CD8-positive, alpha-beta memory T cell (primary cell): ENCODE results near the gene CALY. TPM values are rescaled to one million over a fixed set of nuclear protein-coding genes. Genes with fewer than 3 reads are reported as not detected.

Experiments used
- CTCF ChIA-PET: fragments of 350-600 bp; sonication (Branson Sonifier 250); formaldehyde crosslinking; loops from one replicate; lab custom pipeline; 2021; ENCODE audit warnings: antibody characterized with exemption; lab: Charles Lee
- POLR2A ChIA-PET: fragments of 350-600 bp; sonication (Branson Sonifier 250); formaldehyde crosslinking; loops from one replicate; lab custom pipeline; 2021; ENCODE audit warnings: antibody characterized with exemption; lab: Charles Lee
- DNase-seq, 5 donors: peaks; one replicate each; pipeline versions ENCODE4 v3.0.0 to v3.0.0-alpha.2; 2020 to 2022; ENCODE audit warnings: mixed read lengths in 1 of 5
- H3K27ac ChIP-seq: one replicate; pipeline ENCODE4 v1.7.0; 2013; ENCODE audit warnings: low read depth, mild to moderate bottlenecking, low read length, moderate library complexity
- H3K27me3 ChIP-seq: 2 replicates; pipeline ENCODE4 v1.7.0; 2013; ENCODE audit warnings: low read length, mild to moderate bottlenecking; ENCODE audit not compliant: insufficient read depth, poor library complexity, severe bottlenecking
- H3K36me3 ChIP-seq: 2 replicates; pipeline ENCODE4 v1.7.0; 2013; ENCODE audit warnings: mild to moderate bottlenecking, low read length, moderate library complexity; ENCODE audit not compliant: insufficient read depth
- H3K4me1 ChIP-seq: 2 replicates; pipeline ENCODE4 v1.7.0; 2013; ENCODE audit warnings: mild to moderate bottlenecking, low read length, moderate library complexity; ENCODE audit not compliant: insufficient read depth
- H3K4me3 ChIP-seq: 2 replicates; pipeline ENCODE4 v1.7.0; 2013; ENCODE audit warnings: mild to moderate bottlenecking, low read length
- H3K9me3 ChIP-seq: 2 replicates; pipeline ENCODE4 v1.7.0; 2013; ENCODE audit warnings: mild to moderate bottlenecking, low read length
- H3K27ac Mint-ChIP-seq, 8 donors: one replicate each; pipeline ENCODE4 v1.8.0; 2020 to 2021; ENCODE audit warnings: mixed read lengths in 8 of 8, mild to moderate bottlenecking in 6 of 8, inconsistent platforms in 3 of 8, moderate library complexity in 3 of 8
- H3K27me3 Mint-ChIP-seq, 2 donors: one replicate each; pipeline ENCODE4 v1.8.0; 2020 to 2021; ENCODE audit warnings: mixed read lengths in 2 of 2, mild to moderate bottlenecking in 1 of 2, moderate library complexity in 1 of 2
- H3K36me3 Mint-ChIP-seq, 3 donors: one replicate each; pipeline ENCODE4 v1.8.0; 2020 to 2021; ENCODE audit warnings: mixed read lengths in 3 of 3, inconsistent platforms in 1 of 3, mild to moderate bottlenecking in 1 of 3
- H3K4me1 Mint-ChIP-seq, 3 donors: one replicate each; pipeline ENCODE4 v1.8.0; 2020 to 2021; ENCODE audit warnings: mixed read lengths in 3 of 3, inconsistent platforms in 1 of 3, mild to moderate bottlenecking in 1 of 3
- H3K4me3 Mint-ChIP-seq, 7 donors: one replicate each; pipeline ENCODE4 v1.8.0; 2020 to 2021; ENCODE audit warnings: mixed read lengths in 7 of 7, mild to moderate bottlenecking in 6 of 7, moderate library complexity in 4 of 7, inconsistent platforms in 2 of 7
- H3K9me3 Mint-ChIP-seq, 5 donors: one replicate each; pipeline ENCODE4 v1.8.0; 2020 to 2022; ENCODE audit warnings: mixed read lengths in 5 of 5, mild to moderate bottlenecking in 3 of 5, moderate library complexity in 2 of 5, inconsistent platforms in 1 of 5
- polyA plus RNA-seq: library from polyadenylated mRNA; unstranded; fragments of 300-500 nt; fragmentation: Illumina TruSeq; gene quantifications from one replicate; pipeline ENCODE4 v1.2.3, GENCODE V29; 2021
- total RNA-seq, 2 experiments: library from RNA; stranded (reverse); gene quantifications; one replicate each; pipeline ENCODE4 v1.2.3, GENCODE V29; 2021

CALY gene
- total and polyA plus RNA-seq, 3 experiments from 2014 or later: 0.83 to 1.3 (median 0.92) TPM

DNA sequence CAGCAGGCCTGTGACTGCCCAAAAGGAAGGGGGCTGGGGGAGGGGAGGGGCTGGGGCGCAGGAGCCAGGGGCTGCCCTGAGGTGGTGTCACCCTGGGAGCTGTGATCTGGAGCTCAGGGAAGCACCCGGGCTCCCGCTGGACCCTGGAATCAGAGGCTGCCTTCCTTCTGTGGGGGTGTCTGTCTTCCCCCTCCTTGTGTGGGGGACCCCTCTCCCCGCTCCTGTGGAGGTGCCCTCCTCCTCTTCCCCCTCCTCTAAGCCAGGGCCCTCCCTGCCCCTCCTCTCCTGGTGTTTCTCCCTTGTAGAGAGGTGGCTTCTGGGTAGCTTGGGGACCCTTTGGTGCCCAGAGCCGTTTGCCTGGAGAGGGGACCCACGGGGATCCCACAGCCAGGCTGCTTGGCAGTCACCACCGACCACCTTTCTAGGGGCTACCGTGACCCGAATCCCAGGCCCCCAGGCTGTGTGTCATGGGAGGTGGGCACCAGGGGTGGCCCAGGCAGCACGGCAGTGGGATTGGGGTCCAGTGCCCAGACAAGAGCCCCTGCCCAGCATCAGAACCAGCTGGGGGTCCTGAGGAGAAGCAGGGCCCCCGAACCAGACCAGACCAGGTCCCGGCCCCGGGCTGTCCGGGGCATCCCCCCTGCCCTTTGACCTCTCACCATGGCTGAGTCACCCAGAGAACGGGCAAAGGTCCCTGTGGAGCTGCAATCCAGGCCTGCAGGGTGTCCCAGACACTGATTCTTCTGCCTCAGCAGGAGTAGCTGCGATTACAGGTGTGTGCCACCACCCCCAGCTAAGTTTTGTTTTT is 11.2 kb upstream of the CALY start:
- Mint-ChIP-seq H3K9me3 (no peaks in the 10 kb centered on the region), H3K4me3 (no peak overlapping the region), H3K27ac (peak overlapping the region in 1 of 8 donors; percentile 68), H3K27me3 (peaks cover 19 to 32% of the 10 kb centered on the region in 2 donors), H3K36me3 (no peaks in the 10 kb centered on the region), H3K4me1 (no peaks in the 10 kb centered on the region)
- Histone ChIP-seq H3K27me3 (peaks cover 6% of the 10 kb centered on the region), H3K4me1 (no peaks in the 10 kb centered on the region), H3K4me3 (no peak overlapping the region), H3K9me3 (no peaks in the 10 kb centered on the region), H3K27ac (no peak overlapping the region), H3K36me3 (no peaks in the 10 kb centered on the region)
- ChIA-PET CTCF (no interaction called here), POLR2A (no interaction called here)
- DNase-seq: no peak

DNA sequence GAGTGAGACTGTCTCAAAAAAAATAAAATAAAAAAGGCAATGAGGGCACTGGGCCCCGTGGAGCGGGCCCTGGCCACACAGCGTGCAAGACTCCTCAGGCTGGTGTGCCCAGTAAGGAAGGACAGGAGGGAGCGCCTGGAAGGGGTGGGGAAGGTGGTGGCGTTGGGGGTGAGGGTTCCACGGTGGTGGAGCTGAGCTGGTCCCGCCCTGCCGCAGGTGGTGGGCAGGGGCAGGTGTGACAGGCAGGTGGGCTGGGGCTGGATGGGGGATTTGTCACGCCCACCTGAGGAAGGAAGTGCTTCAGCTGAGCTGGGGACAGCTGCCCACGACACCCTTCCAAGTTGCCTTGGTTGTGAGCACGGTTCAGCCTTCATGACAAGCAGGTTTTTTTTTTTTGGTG is 9.7 kb upstream of the CALY start:
- DNase-seq: no peak
- Histone ChIP-seq H3K4me1 (no peaks in the 10 kb centered on the region), H3K36me3 (no peaks in the 10 kb centered on the region), H3K4me3 (no peak overlapping the region), H3K9me3 (no peaks in the 10 kb centered on the region), H3K27me3 (peaks cover 6% of the 10 kb centered on the region), H3K27ac (no peak overlapping the region)
- Mint-ChIP-seq H3K4me1 (no peaks in the 10 kb centered on the region), H3K27me3 (peaks cover 20 to 39% of the 10 kb centered on the region in 2 donors), H3K4me3 (no peak overlapping the region), H3K9me3 (no peaks in the 10 kb centered on the region), H3K36me3 (peaks cover 0 to 1% (median 0%) of the 10 kb centered on the region in 3 donors), H3K27ac (no peak overlapping the region)
- POLR2A ChIA-PET: no interaction called here
- CTCF ChIA-PET: no interaction called here

DNA sequence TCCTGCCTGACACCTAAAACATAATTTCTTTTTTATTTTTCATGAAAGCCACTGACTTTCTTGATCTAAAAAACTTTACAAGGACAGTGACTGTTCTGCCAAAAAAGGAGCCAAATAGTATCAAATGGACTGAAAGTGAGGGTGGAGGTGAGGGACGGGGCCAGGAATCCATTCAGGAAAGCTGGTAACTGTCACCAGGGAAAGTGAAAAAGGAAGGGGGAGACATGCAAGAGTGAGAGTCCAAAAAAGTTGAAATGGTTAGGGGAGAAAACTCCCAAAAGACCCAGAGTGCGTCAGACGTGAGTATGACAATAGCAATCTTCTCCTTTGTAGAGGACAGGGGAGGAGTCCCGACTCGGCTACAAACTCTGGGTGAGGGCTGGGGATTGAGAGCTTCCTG is 7.5 kb upstream of the CALY start:
- Histone ChIP-seq H3K9me3 (no peaks in the 10 kb centered on the region), H3K27me3 (peaks cover 6% of the 10 kb centered on the region), H3K36me3 (no peaks in the 10 kb centered on the region), H3K4me1 (no peaks in the 10 kb centered on the region), H3K27ac (no peak overlapping the region), H3K4me3 (no peak overlapping the region)
- Mint-ChIP-seq H3K36me3 (peaks cover 0 to 1% (median 0%) of the 10 kb centered on the region in 3 donors), H3K4me3 (peak overlapping the region in 1 of 7 donors; percentile 27), H3K4me1 (no peaks in the 10 kb centered on the region), H3K27me3 (peaks cover 20 to 37% of the 10 kb centered on the region in 2 donors), H3K27ac (peak overlapping the region in 1 of 8 donors; percentile 45), H3K9me3 (no peaks in the 10 kb centered on the region)
- ChIA-PET CTCF (interaction anchor here (1.7 kb wide), 1 partner anchor 14 kb away, joined by 5 read pairs; no protein-coding TSS in a partner anchor), POLR2A (no interaction called here)
- no peak for DNase-seq

DNA sequence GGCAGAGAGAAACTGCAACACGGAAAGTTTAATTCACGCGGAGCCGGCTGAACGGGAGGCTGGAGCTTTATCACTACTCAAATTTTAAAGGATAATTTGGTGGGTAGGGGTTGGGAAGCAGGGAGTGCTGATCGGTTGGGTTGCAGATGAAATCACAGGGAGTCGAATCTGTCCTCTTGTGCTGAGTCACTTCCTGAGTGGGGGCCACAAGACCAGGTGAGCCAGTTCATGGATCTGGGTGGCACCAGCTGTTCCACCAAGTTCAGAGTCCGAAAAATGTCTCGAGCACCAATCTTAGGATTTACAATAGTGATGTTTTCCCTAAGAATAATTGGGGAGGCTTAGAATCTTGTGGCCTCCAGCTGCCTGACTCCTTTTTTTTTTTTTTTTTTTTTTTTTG is 6.9 kb upstream of the CALY start:
- POLR2A ChIA-PET: interaction anchor here (0.6 kb wide), 1 partner anchor 8 kb away, joined by 4 read pairs; no protein-coding TSS in a partner anchor
- Mint-ChIP-seq H3K27ac (no peak overlapping the region), H3K4me1 (no peaks in the 10 kb centered on the region), H3K4me3 (no peak overlapping the region), H3K9me3 (no peaks in the 10 kb centered on the region), H3K27me3 (peaks cover 18 to 33% of the 10 kb centered on the region in 2 donors), H3K36me3 (peaks cover 0 to 1% (median 0%) of the 10 kb centered on the region in 3 donors)
- Histone ChIP-seq H3K4me3 (no peak overlapping the region), H3K36me3 (no peaks in the 10 kb centered on the region), H3K9me3 (no peaks in the 10 kb centered on the region), H3K27me3 (peaks cover 6% of the 10 kb centered on the region), H3K27ac (no peak overlapping the region), H3K4me1 (no peaks in the 10 kb centered on the region)
- DNase-seq: no peak
- CTCF ChIA-PET: no interaction called here

DNA sequence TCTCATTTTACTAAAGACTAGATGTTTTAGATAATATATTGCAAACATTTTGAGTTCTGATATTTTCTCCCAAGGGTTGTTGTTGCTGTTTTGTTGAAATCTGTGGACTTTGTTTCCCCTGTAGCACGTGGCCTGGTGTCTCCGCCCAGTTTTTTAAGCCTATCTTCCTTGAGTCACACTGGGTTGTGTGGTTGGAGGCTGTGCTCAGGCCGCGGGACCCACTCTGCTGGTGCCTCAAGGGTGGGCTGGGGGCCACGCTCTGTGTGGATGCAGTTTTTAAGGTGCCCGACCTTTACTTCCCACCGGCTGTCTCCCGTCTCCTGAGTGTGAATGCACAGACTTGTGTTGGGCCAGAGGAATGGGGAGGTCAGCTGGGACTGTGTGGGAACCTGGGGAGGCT is 6.2 kb upstream of the CALY start:
- CTCF ChIA-PET: no interaction called here
- H3K4me1 Mint-ChIP-seq: no peaks in the 10 kb centered on the region
- H3K27me3 ChIP-seq: peaks cover 6% of the 10 kb centered on the region

DNA sequence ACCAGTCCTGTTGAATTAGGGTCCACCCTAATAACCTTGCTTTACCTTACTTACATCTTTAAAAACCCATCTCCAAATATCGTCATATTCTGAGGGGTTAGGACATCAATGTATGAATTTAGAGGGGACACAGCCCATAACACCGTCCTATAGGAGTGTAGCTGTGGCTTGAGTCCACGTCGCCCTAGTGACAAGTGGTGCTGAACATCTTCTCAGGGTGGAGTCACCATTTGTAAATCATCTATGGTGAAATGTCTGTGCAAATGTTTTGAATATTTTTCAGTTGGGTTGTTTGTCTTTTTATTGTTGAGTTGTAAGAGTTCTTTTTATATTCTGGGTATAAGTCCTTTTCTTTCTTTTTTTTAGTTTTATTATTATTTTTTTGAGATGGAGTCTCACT is 5.3 kb upstream of the CALY start:
- peaks cover 18 to 33% of the 10 kb centered on the region in 2 donors for H3K27me3 Mint-ChIP-seq
- CTCF ChIA-PET: no interaction called here
- no peaks in the 10 kb centered on the region for H3K4me1 Mint-ChIP-seq
- DNase-seq: no peak
- peak overlapping the region in 1 of 8 donors; percentile 56 for H3K27ac Mint-ChIP-seq
- no peaks in the 10 kb centered on the region for H3K9me3 ChIP-seq
- H3K27me3 ChIP-seq: peaks cover 6% of the 10 kb centered on the region
- H3K9me3 Mint-ChIP-seq: no peaks in the 10 kb centered on the region
- no peaks in the 10 kb centered on the region for H3K36me3 ChIP-seq
- POLR2A ChIA-PET: no interaction called here
- peak overlapping the region in 1 of 7 donors; percentile 24 for H3K4me3 Mint-ChIP-seq
- H3K36me3 Mint-ChIP-seq: peaks cover 0 to 1% (median 0%) of the 10 kb centered on the region in 3 donors
- no peak overlapping the region for H3K4me3 ChIP-seq
- no peak overlapping the region for H3K27ac ChIP-seq
- peaks cover 13% of the 10 kb centered on the region for H3K4me1 ChIP-seq

More for the DNA sequence above, 6.2 kb upstream of the CALY start:
- H3K4me3 ChIP-seq: no peak overlapping the region
- no peak overlapping the region for H3K27ac ChIP-seq
- peak in 1 of 5 donors; percentile 35 for DNase-seq
- H3K4me3 Mint-ChIP-seq: no peak overlapping the region
- POLR2A ChIA-PET: no interaction called here
- peaks cover 18 to 33% of the 10 kb centered on the region in 2 donors for H3K27me3 Mint-ChIP-seq
- peaks cover 0 to 1% (median 0%) of the 10 kb centered on the region in 3 donors for H3K36me3 Mint-ChIP-seq
- H3K27ac Mint-ChIP-seq: no peak overlapping the region
- no peaks in the 10 kb centered on the region for H3K36me3 ChIP-seq
- H3K9me3 Mint-ChIP-seq: no peaks in the 10 kb centered on the region
- H3K4me1 ChIP-seq: peaks cover 3% of the 10 kb centered on the region
- H3K9me3 ChIP-seq: no peaks in the 10 kb centered on the region

DNA sequence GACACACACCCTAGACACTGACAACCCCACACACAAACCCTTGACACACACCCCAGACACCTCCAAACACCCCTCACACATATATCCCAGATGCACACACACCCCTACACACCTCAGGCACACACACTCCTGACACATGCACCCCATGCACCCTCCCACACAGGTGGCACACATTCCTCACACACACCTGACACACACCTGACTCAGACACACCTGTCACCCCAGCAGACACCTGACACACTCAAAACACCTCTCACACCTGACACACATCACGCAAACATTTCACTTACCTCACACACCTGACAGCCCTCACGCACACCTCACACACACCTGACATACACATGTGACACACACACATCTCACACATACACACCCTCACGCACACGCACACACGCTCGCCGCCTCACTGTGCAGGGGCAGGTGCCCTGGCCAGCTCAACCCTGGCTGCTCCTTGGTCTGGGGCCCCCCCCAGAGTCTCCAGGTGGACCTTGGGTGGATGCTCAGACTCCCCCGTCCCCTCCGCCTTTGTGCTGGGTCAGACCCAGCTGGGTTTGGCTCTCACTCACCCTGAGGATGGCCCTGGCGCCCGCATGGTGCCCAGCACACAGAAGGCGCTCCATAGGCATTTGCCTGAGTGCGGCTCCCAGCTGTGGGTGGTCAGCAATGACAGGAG is 3.1 kb upstream of the CALY start:
- H3K27ac Mint-ChIP-seq: no peak overlapping the region
- peaks cover 0 to 1% (median 1%) of the 10 kb centered on the region in 3 donors for H3K36me3 Mint-ChIP-seq
- Histone ChIP-seq H3K9me3 (no peaks in the 10 kb centered on the region), H3K27me3 (peaks cover 6% of the 10 kb centered on the region), H3K4me3 (no peak overlapping the region), H3K27ac (no peak overlapping the region), H3K4me1 (peaks cover 19% of the 10 kb centered on the region), H3K36me3 (no peaks in the 10 kb centered on the region)
- no peak overlapping the region for H3K4me3 Mint-ChIP-seq
- H3K4me1 Mint-ChIP-seq: peaks cover under 1 to 2% (median 2%) of the 10 kb centered on the region in 3 donors
- peaks cover 4 to 21% of the 10 kb centered on the region in 2 donors for H3K27me3 Mint-ChIP-seq
- CTCF ChIA-PET: interaction anchor here (2.2 kb wide), 1 partner anchor 10 kb away, joined by 10 read pairs; no protein-coding TSS in a partner anchor
- H3K9me3 Mint-ChIP-seq: no peaks in the 10 kb centered on the region
- POLR2A ChIA-PET: no interaction called here
- no peak for DNase-seq
